OCI-LY1 (cell line): ENCODE measurements around the gene METRN.

Experiments used
- H2AFZ ChIP-seq: fragments of 200-600 bp; sonication (generic), shearing (Covaris generic); 2 replicates; pipeline ENCODE4 v1.6.0; 2014; ENCODE audit warnings: antibody characterized with exemption, mild to moderate bottlenecking, low read length
- H3F3A ChIP-seq: fragments of 200-600 bp; sonication (generic), shearing (Covaris generic); 2 replicates; pipeline ENCODE4 v1.6.0; 2014; ENCODE audit warnings: mild to moderate bottlenecking, antibody characterized with exemption, low read length, moderate library complexity; ENCODE audit not compliant: insufficient read depth
- H3K27ac ChIP-seq: fragments of 200-600 bp; sonication (generic); 2 replicates; pipeline ENCODE4 v1.5.1; 2014; ENCODE audit warnings: low read length, mixed run types, mild to moderate bottlenecking, low read depth; ENCODE audit not compliant: poor library complexity, severe bottlenecking
- H3K27me3 ChIP-seq: fragments of 200-600 bp; sonication (generic); 2 replicates; pipeline ENCODE4 v1.6.0; 2014; ENCODE audit warnings: antibody characterized with exemption, mild to moderate bottlenecking, low read length, moderate library complexity; ENCODE audit not compliant: insufficient read depth
- H3K36me3 ChIP-seq: fragments of 200-600 bp; sonication (generic); 2 replicates; pipeline ENCODE4 v1.6.1; 2014; ENCODE audit warnings: mild to moderate bottlenecking, antibody characterized with exemption, low read length, moderate library complexity, mixed read lengths; ENCODE audit not compliant: insufficient read depth
- H3K4me1 ChIP-seq: fragments of 200-600 bp; sonication (generic); 2 replicates; pipeline ENCODE4 v1.5.1; 2014; ENCODE audit warnings: mild to moderate bottlenecking, low read length, moderate library complexity; ENCODE audit not compliant: insufficient read depth, severe bottlenecking
- H3K4me2 ChIP-seq: fragments of 200-600 bp; sonication (generic), shearing (Covaris generic); 2 replicates; pipeline ENCODE4 v1.6.1; 2014; ENCODE audit warnings: low read length
- H3K4me3 ChIP-seq: fragments of 200-600 bp; sonication (generic); 2 replicates; pipeline ENCODE4 v1.5.1; 2014; ENCODE audit warnings: low read length, low read depth, mild to moderate bottlenecking, mixed read lengths; ENCODE audit not compliant: poor library complexity, severe bottlenecking
- H3K79me2 ChIP-seq: fragments of 200-600 bp; shearing (Covaris generic); 2 replicates; pipeline ENCODE4 v1.6.1; 2016; ENCODE audit warnings: mixed run types, low read length, mixed read lengths; ENCODE audit not compliant: insufficient read depth
- H3K9ac ChIP-seq: fragments of 200-600 bp; sonication (generic), shearing (Covaris generic); 2 replicates; pipeline ENCODE4 v1.6.1; 2014; ENCODE audit warnings: mild to moderate bottlenecking, low read length, mixed read lengths
- H3K9me2 ChIP-seq: fragments of 200-600 bp; sonication (generic), shearing (Covaris generic); 2 replicates; pipeline ENCODE4 v1.6.1; 2014; ENCODE audit warnings: low read depth, mild to moderate bottlenecking, low read length, mixed read lengths
- H3K9me3 ChIP-seq: fragments of 200-600 bp; shearing (Covaris generic); 2 replicates; pipeline ENCODE4 v1.6.1; 2014; ENCODE audit warnings: low read length, mixed read lengths
- H4K20me1 ChIP-seq: fragments of 200-600 bp; sonication (generic), shearing (Covaris generic); 2 replicates; pipeline ENCODE4 v1.6.0; 2016; ENCODE audit warnings: mild to moderate bottlenecking, low read length; ENCODE audit not compliant: insufficient read depth
- EZH2 ChIP-seq: fragments of 200-600 bp; sonication (generic), shearing (Covaris generic); IDR thresholded peaks from 2 replicates; pipeline ENCODE4 v1.8.0; 2017; ENCODE audit warnings: borderline replicate concordance, mixed run types, mild to moderate bottlenecking, antibody characterized with exemption, low read length, moderate library complexity, mixed read lengths
- TF ChIP-seq, protein P1 (sequence below): fragments of 200-600 bp; sonication (generic), shearing (Covaris generic); IDR thresholded peaks from 2 replicates; pipeline ENCODE4 v1.5.1; 2017; ENCODE audit warnings: mild to moderate bottlenecking, antibody characterized with exemption, low read length, moderate library complexity, mixed read lengths

The METRN gene

DNA sequence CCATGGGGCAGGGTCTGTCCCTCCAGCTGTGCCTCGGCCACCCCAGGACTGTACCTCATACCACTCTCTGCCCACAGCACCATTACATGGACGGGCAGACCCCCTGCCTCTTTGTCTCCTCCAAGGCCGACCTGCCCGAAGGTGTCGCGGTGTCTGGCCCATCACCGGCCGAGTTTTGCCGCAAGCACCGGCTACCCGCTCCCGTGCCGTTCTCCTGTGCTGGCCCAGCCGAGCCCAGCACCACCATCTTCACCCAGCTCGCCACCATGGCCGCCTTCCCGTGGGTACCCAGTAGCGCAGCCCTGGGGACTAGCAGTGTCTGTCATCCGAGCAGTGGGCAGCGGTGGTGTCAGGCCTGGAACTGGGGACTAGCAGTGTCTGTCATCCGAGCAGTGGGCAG lies 42.1 kb upstream of the METRN start:
- no peak overlapping the region for H3K27ac ChIP-seq
- H3K36me3 ChIP-seq, result peaks cover 51% of the 10 kb centered on the region
- no peaks in the 10 kb centered on the region for H3K9me2 ChIP-seq
- no peak overlapping the region for H3K4me2 ChIP-seq
- H3F3A ChIP-seq, result no peaks in the 10 kb centered on the region
- H2AFZ ChIP-seq, result no peak overlapping the region
- no peak for TF ChIP-seq EZH2
- H3K9me3 ChIP-seq, result no peaks in the 10 kb centered on the region
- no peak overlapping the region for H3K4me3 ChIP-seq
- H3K4me1 ChIP-seq, result peaks cover 20% of the 10 kb centered on the region
- H3K27me3 ChIP-seq, result no peaks in the 10 kb centered on the region
- H3K9ac ChIP-seq, result no peak overlapping the region
- no peaks in the 10 kb centered on the region for H4K20me1 ChIP-seq
- H3K79me2 ChIP-seq, result no peaks in the 10 kb centered on the region

DNA sequence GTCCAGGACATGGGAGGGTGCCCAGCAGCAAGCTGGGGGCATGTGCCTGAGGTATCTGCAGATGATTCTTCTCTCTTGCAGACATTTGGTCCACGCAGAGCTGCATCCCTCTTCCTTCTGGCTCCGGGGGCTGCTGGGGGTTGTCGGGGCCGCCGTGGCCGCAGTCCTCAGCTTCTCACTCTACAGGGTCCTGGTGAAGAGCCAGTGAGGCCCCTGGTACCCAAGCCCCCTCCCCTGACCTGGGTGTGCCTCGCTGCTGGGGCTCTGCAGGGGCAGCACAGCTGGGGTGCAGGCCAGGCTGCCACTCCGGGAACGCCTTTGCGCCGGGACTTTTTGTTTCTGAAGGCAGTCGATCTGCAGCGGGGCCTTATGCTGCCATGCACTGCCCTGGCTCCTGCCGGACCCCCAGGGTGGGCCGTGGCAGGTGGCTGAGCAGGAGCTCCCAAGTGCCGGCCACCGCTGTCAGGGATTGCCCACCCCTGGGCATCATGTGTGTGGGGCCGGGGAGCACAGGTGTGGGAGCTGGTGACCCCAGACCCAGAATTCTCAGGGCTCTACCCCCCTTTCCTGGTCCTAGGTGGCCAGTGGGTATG lies 41.4 kb upstream of the METRN start:
- Histone ChIP-seq H4K20me1 (no peaks in the 10 kb centered on the region), H3K4me1 (peaks cover 20% of the 10 kb centered on the region), H2AFZ (no peak overlapping the region), H3K27ac (no peak overlapping the region), H3K4me3 (no peak overlapping the region), H3K27me3 (no peaks in the 10 kb centered on the region), H3K9ac (no peak overlapping the region), H3K4me2 (no peak overlapping the region), H3K79me2 (no peaks in the 10 kb centered on the region), H3K9me2 (no peaks in the 10 kb centered on the region), H3F3A (no peaks in the 10 kb centered on the region), H3K9me3 (no peaks in the 10 kb centered on the region), H3K36me3 (peaks cover 51% of the 10 kb centered on the region)
- TF ChIP-seq, protein P1, sequence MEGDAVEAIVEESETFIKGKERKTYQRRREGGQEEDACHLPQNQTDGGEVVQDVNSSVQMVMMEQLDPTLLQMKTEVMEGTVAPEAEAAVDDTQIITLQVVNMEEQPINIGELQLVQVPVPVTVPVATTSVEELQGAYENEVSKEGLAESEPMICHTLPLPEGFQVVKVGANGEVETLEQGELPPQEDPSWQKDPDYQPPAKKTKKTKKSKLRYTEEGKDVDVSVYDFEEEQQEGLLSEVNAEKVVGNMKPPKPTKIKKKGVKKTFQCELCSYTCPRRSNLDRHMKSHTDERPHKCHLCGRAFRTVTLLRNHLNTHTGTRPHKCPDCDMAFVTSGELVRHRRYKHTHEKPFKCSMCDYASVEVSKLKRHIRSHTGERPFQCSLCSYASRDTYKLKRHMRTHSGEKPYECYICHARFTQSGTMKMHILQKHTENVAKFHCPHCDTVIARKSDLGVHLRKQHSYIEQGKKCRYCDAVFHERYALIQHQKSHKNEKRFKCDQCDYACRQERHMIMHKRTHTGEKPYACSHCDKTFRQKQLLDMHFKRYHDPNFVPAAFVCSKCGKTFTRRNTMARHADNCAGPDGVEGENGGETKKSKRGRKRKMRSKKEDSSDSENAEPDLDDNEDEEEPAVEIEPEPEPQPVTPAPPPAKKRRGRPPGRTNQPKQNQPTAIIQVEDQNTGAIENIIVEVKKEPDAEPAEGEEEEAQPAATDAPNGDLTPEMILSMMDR, result no peak
- no peak for TF ChIP-seq EZH2

DNA sequence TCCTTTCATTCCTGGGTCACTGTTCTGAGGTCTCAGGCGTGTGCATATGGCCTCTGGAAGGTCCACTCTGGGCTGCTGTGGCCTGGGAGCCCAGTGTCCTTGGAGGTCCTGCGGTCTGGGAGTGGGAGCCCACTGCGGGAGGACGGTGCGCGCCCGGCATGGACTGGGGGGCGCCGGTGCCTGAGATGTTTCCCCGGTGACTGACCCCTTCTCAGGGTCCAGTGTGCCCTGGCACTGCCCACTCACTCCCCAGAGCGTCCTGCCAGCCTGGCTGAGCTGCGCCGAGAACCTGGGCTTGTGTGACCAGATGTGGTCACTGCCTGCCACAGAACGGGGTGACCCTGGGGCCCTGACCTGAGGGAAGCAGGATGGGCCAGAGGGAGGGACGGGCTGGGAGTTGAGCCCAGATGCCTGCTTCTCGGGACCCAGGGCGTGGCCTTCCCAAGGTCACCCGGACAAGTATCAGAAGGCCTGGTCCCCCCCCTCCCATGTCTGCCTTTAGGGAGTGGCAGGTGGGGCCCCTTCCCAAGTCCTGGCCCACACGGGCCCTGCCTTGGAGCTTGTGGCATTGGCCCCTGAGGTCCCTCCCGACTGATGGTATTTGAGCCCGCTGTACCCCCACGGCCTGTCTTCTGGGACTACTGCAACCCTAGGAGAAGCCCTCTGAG lies 40.6 kb upstream of the METRN start:
- Histone ChIP-seq H3F3A (no peaks in the 10 kb centered on the region), H3K36me3 (peaks cover 51% of the 10 kb centered on the region), H2AFZ (no peak overlapping the region), H3K27ac (no peak overlapping the region), H3K9me3 (no peaks in the 10 kb centered on the region), H4K20me1 (no peaks in the 10 kb centered on the region), H3K4me1 (peaks cover 13% of the 10 kb centered on the region), H3K27me3 (no peaks in the 10 kb centered on the region), H3K9me2 (no peaks in the 10 kb centered on the region), H3K4me3 (no peak overlapping the region), H3K4me2 (no peak overlapping the region), H3K79me2 (no peaks in the 10 kb centered on the region), H3K9ac (no peak overlapping the region)
- no peak for TF ChIP-seq EZH2
- TF ChIP-seq, protein P1, result no peak
